Activated naive CD8-positive, alpha-beta T cell treated with anti-CD3 and anti-CD28 coated beads for 36 hours (primary cell): ENCODE measurements around the gene CREBRF. TPM values are rescaled to one million over a fixed set of nuclear protein-coding genes. Genes with fewer than 3 reads are reported as not detected.
"Not testable (repeated sequence)": the region's sequence is repeated elsewhere in the genome, so short reads cannot be mapped to it uniquely, and the experiment has no call there.

Experiments
- DNase-seq: peaks from one replicate; pipeline ENCODE4 v3.0.0; 2021
- H3K27ac Mint-ChIP-seq: one replicate; pipeline ENCODE4 v1.8.0; 2022; ENCODE audit warnings: mild to moderate bottlenecking, moderate library complexity, mixed read lengths
- H3K27me3 Mint-ChIP-seq: one replicate; pipeline ENCODE4 v1.8.0; 2022; ENCODE audit warnings: mild to moderate bottlenecking, mixed read lengths
- H3K36me3 Mint-ChIP-seq: one replicate; pipeline ENCODE4 v1.8.0; 2021; ENCODE audit warnings: mild to moderate bottlenecking, mixed read lengths
- H3K4me1 Mint-ChIP-seq: one replicate; pipeline ENCODE4 v1.8.0; 2021; ENCODE audit warnings: mixed read lengths
- H3K4me3 Mint-ChIP-seq: one replicate; pipeline ENCODE4 v1.8.0; 2022; ENCODE audit warnings: mild to moderate bottlenecking, moderate library complexity, mixed read lengths
- H3K9me3 Mint-ChIP-seq: one replicate; pipeline ENCODE4 v1.8.0; 2022; ENCODE audit warnings: mixed read lengths
- total RNA-seq, 2 experiments: library from RNA; stranded (reverse); gene quantifications; one replicate each; pipeline ENCODE4 v1.2.3, GENCODE V29; 2021

CREBRF gene
- total RNA-seq, 2 experiments from 2014 or later = 8.6 to 8.8 TPM

DNA sequence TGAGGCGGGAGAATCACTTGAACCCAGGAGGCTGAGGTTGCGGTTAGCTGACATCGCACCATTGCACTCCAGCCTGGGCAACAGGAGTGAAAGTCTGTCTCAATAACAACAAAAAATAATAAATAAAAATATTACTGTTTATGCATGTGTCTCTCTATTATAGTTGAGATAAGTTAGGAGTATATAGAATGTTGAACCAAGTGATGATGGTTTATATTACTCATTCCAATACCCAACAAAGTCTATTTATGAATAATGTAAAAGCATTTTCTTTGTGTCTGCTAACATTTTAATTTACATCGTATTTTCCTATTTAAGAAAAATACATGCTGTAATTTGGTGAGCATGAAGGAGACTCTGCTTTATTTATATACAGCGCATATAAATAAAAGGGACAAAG is 35.8 kb downstream of the CREBRF start:
- Mint-ChIP-seq H3K9me3 (no peaks in the 10 kb centered on the region), H3K4me3 (no peak overlapping the region), H3K27me3 (no peaks in the 10 kb centered on the region), H3K27ac (no peak overlapping the region), H3K36me3 (peaks cover 15% of the 10 kb centered on the region), H3K4me1 (peaks cover 27% of the 10 kb centered on the region)
- no peak for DNase-seq

DNA sequence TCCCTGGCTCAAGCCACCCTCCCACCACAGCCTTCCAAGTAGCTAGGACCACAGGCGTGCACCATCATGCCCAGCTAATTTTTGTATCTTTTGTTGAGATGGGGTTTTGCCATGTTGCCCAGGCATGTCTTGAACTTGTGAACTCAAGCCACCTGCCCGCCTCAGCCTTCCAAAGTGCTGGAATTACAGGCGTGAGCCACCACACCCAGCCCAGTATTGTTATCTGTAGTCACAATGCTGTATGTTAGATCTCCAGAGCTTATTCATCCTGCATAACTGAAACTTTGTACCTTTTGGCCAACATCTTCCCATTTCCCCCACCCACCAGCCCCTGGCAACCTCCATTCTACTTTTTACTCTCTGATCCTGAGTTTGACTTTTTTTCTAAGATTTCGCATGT is 37.5 kb downstream of the CREBRF start:
- H3K27ac Mint-ChIP-seq = no peak overlapping the region
- peaks cover 40% of the 10 kb centered on the region for H3K4me1 Mint-ChIP-seq
- H3K27me3 Mint-ChIP-seq = no peaks in the 10 kb centered on the region
- DNase-seq = no peak
- H3K9me3 Mint-ChIP-seq = no peaks in the 10 kb centered on the region
- no peak overlapping the region for H3K4me3 Mint-ChIP-seq
- peaks cover 15% of the 10 kb centered on the region for H3K36me3 Mint-ChIP-seq

DNA sequence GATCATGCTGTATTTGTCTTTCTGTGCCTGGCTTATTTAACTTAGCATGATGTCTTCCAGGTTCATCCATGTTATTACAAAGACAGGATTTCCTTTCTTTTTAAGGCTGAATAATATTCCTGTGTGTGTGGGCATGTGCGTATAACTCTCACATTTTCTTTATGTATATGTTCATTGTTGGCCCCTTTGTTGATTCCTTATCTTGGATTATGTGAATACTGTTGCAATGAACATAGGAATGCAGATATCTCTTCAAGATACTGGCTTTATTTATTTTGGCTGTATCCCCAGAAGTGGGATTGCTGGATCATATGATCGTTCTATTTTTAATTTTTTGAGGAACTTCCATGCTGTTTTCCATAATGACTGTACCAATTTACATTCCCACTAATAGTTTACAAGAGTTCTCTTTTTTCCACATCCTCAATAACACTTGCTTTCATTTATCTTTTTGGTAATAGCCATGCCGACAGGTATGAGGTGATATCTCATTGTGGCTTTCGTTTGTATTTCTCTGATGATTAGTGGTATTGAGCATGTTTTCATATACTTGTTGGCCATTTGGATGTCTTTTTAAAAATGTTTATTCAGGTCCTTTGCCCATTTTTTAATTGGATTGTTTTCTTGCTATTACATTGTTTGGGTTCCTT is 38.0 kb downstream of the CREBRF start:
- H3K27me3 Mint-ChIP-seq = no peaks in the 10 kb centered on the region
- peaks cover 42% of the 10 kb centered on the region for H3K4me1 Mint-ChIP-seq
- DNase-seq = no peak
- H3K9me3 Mint-ChIP-seq = no peaks in the 10 kb centered on the region
- H3K27ac Mint-ChIP-seq = no peak overlapping the region
- peaks cover 15% of the 10 kb centered on the region for H3K36me3 Mint-ChIP-seq
- H3K4me3 Mint-ChIP-seq = no peak overlapping the region

DNA sequence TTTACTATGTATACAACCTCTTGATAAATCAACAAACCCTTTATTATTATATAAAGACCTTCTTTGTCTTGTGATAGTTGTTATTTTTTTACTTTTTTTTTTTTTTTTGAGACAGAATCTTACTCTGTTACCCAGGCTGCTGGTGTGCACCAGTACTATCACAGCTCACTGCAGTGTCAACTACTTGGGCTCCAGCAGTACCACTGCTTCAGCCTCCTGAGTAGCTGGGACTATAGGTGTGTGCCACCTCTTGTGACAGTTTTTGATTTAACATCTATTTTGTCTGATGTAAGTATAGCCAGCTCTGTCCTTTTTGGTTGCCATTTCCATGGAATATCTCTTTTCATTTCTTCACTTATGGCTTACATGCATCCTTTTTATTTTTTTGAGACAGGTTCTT is 42.6 kb downstream of the CREBRF start:
- Mint-ChIP-seq H3K9me3 (peaks cover 8% of the 10 kb centered on the region), H3K27me3 (no peaks in the 10 kb centered on the region), H3K4me1 (peaks cover 41% of the 10 kb centered on the region), H3K36me3 (peaks cover 25% of the 10 kb centered on the region), H3K4me3 (no peak overlapping the region), H3K27ac (no peak overlapping the region)
- DNase-seq = no peak

DNA sequence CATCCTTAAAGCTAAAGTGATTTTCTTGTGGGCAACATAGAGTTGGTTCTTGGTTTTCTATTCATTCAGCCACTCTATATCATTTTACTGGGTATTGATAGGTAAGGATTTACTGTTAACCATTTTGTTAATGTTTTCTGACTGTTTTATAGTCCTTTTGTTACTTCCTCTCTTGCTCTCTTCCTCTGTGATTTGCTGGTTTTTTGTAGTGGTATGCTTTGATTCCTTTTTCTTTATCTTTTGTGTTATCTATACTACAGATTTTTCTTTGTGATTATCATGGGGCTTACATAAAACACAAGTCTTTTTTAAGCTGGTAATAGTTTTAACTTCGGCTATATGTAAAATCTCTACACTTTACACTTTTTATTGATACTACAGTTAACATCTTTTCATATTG is 43.3 kb downstream of the CREBRF start:
- no peak overlapping the region for H3K4me3 Mint-ChIP-seq
- H3K36me3 Mint-ChIP-seq = peaks cover 20% of the 10 kb centered on the region
- no peaks in the 10 kb centered on the region for H3K27me3 Mint-ChIP-seq
- no peak for DNase-seq
- peaks cover 37% of the 10 kb centered on the region for H3K4me1 Mint-ChIP-seq
- peaks cover 8% of the 10 kb centered on the region for H3K9me3 Mint-ChIP-seq
- no peak overlapping the region for H3K27ac Mint-ChIP-seq

DNA sequence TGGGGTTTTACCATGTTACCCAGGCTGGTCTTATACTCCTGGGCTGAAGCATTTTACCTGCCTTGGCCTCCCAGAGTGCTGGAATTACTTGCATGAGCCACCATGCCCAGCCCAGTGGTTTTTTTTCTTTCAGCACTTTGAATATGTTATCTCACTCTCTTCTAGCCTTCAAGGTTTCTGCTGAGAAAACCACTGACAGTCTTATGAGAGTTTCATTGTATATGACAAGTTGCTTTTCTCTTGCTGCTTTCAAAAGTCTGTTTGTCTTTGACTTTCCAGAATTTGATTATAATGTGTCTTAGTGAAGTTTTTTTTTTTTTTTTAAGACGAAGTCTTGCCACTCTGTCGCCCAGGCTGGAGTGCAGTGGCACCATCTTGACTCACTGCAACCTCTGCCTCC is 45.1 kb downstream of the CREBRF start:
- Mint-ChIP-seq H3K27ac (no peak overlapping the region), H3K4me3 (no peak overlapping the region), H3K9me3 (peaks cover 8% of the 10 kb centered on the region), H3K36me3 (peaks cover 20% of the 10 kb centered on the region), H3K4me1 (peaks cover 39% of the 10 kb centered on the region), H3K27me3 (no peaks in the 10 kb centered on the region)
- DNase-seq = no peak

DNA sequence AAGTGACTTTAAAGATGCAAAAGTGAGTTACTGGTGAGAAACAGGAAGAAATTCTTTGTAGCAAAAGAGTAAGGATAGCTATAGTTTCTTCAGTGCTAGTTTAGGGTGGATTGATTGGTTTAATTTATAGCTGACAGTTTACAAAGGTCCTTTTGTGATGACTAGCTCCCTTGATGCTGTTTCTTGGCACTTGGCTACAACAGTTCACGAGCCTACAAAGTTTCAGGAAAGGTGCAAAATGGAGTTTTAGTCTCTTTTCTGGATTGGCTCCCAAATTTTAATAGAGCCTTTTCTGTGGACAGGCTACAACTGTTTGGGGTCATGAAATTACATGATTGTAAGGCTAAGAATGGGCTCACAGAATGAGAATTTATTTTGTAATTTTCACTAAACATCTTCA is 47.3 kb downstream of the CREBRF start:
- H3K27me3 Mint-ChIP-seq = no peaks in the 10 kb centered on the region
- H3K4me1 Mint-ChIP-seq = peaks cover 23% of the 10 kb centered on the region
- no peak overlapping the region for H3K4me3 Mint-ChIP-seq
- no peak overlapping the region for H3K27ac Mint-ChIP-seq
- H3K9me3 Mint-ChIP-seq = peaks cover 8% of the 10 kb centered on the region
- no peak for DNase-seq
- peaks cover 18% of the 10 kb centered on the region for H3K36me3 Mint-ChIP-seq

DNA sequence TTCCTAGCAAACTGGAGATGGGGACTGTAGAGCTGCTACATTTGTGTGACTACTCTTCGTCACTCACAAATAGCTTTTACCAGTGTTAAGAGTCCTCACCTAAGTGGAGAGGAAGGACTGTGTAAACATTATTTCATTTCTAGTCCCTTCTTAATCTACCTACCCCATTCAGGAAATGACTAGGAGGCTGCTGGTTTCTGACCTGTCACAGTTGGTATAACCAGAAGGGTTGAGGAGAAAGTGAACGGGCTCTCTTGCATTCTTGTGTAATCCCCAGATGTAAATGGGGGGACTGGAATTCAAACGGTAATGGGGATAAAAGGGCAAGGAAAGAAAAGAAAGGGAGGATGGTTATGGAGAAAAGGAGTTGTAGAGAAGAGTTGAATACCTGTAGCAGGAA is 52.8 kb downstream of the CREBRF start:
- no peaks in the 10 kb centered on the region for H3K9me3 Mint-ChIP-seq
- H3K27ac Mint-ChIP-seq = peak overlapping the region; percentile 13
- DNase-seq = no peak
- peaks cover 16% of the 10 kb centered on the region for H3K4me1 Mint-ChIP-seq
- no peak overlapping the region for H3K4me3 Mint-ChIP-seq
- H3K27me3 Mint-ChIP-seq = no peaks in the 10 kb centered on the region
- H3K36me3 Mint-ChIP-seq = peaks cover 3% of the 10 kb centered on the region

DNA sequence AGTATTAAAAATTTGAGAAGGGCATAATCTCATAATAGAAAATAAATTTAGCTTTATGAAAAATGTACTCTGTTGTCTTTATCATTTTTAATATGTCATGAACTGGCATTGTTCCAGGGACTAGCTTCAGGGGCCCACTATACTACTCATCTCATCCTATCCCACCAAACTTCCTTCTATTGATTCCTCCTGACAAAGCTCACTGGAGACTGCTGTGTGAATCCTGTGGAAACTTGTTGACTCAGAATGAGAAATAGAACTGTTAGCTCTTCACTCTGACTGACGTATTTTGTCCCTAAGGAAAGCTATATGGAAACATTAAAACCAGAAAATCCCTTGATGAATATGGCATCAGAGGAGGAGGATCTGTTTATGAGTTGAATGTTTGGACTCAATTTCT is 58.4 kb downstream of the CREBRF start:
- no peak overlapping the region for H3K27ac Mint-ChIP-seq
- H3K4me1 Mint-ChIP-seq = peaks cover 13% of the 10 kb centered on the region
- H3K4me3 Mint-ChIP-seq = no peak overlapping the region
- peaks cover 3% of the 10 kb centered on the region for H3K9me3 Mint-ChIP-seq
- no peak for DNase-seq
- H3K36me3 Mint-ChIP-seq = peaks cover 14% of the 10 kb centered on the region
- no peaks in the 10 kb centered on the region for H3K27me3 Mint-ChIP-seq

DNA sequence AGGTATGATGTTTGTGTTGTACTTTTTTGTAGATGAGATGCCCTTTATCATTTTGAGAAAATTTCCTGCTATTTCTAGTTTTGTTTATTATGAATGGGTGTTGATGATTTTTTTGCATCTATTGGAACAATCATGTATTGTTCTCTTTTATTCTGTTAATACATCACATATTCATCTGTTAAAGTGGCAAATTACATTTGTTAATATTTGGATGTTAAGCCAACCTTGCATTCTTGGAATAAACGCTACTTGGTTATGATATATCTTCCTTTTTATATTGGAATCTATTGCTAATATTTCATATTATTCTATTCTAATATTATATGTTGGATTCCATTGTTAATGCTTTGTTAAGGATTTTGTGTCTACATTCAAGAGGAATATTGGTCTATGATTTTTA is 63.6 kb downstream of the CREBRF start:
- Mint-ChIP-seq H3K27me3 (no peaks in the 10 kb centered on the region), H3K36me3 (peaks cover 33% of the 10 kb centered on the region)

DNA sequence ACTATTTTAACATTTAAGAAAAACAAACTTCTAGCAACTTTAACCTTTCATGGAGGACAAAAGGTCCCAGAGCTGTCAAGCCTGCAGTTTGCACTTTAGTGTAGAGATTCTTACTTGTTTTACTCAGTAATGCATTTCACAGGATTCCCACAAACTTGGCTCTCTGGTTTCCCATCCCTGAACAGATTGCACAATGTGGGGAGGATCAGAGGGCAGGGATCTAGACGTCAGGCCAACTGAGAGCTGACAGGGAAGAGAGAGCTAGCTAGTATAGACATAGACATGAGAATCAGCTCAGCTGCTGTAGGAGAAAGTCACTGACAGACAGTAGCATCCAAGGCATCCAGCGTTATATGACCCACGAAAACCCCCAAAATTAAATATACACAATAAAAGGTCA is 67.3 kb downstream of the CREBRF start:
- no peak for DNase-seq
- Mint-ChIP-seq H3K27me3 (no peaks in the 10 kb centered on the region), H3K36me3 (peaks cover 32% of the 10 kb centered on the region), H3K4me1 (no peaks in the 10 kb centered on the region), H3K9me3 (peaks cover 5% of the 10 kb centered on the region), H3K4me3 (no peak overlapping the region), H3K27ac (no peak overlapping the region)

More for the DNA sequence above, 63.6 kb downstream of the CREBRF start:
- no peak overlapping the region for H3K4me3 Mint-ChIP-seq
- peaks cover 7% of the 10 kb centered on the region for H3K9me3 Mint-ChIP-seq
- no peak overlapping the region for H3K27ac Mint-ChIP-seq
- H3K4me1 Mint-ChIP-seq = peaks cover under 1% of the 10 kb centered on the region
- DNase-seq = no peak

DNA sequence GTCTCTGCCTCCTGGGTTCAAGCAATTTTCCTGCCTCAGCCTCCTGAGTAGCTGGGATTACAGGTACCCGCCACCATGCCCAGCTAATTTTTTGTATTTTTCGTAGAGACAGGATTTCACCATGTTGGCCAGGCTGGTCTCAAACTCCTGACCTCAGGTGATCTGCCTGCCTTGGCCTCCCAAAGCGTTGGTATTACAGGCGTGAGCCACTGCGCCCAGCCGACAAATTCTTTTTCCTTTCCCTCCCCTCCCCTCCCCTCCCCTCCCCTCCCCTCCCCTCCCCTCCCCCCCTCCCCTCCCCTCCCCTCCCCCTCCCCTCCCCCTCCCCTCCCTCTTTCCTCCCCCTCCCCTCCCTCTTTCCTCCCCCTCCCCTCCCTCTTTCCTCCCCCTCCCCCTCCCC is 76.0 kb downstream of the CREBRF start:
- not testable (repeated sequence) for H3K36me3 Mint-ChIP-seq, H3K27ac Mint-ChIP-seq, H3K4me1 Mint-ChIP-seq, H3K27me3 Mint-ChIP-seq, H3K4me3 Mint-ChIP-seq, H3K9me3 Mint-ChIP-seq, DNase-seq

DNA sequence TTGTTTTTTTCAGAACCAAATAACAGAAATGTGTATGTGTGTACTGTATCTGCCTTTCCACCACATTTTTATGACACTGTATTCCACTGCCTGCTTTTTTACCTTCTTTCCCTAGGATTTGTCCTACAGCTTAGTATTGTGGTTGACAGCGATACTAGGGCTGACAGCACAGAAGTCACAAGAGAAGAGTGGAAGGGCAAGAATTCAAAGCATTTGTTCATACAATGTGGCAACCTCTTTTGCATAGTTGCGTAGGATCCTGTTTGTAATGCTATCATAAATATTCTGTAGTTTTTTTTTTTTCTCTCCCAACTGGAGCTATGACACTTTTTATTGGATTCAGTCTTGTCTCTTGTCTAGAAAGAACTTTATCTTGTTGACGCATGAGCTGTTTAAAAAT is 82.6 kb downstream of the CREBRF start:
- Mint-ChIP-seq H3K4me3 (no peak overlapping the region), H3K27me3 (no peaks in the 10 kb centered on the region), H3K9me3 (no peaks in the 10 kb centered on the region), H3K27ac (no peak overlapping the region), H3K4me1 (peaks cover under 1% of the 10 kb centered on the region), H3K36me3 (no peaks in the 10 kb centered on the region)
- no peak for DNase-seq

DNA sequence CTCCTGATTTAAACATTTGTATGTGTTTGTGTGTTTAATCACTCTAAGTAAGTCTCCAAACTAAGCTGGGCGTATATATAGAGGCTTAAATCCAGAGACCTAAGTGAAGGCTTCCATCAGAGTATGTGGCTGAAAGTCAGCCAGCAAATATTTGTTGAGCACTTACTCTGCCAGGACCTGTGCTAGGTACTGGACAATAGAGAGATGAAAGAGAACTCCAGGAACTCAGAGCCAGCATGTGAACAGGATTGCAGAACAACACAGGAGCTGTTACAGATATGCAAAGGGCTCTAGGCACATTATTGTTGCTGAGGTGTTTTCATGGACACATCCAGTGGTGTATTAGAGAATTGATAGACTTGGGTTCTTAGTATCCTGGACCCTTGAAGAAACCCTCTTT is 83.5 kb downstream of the CREBRF start:
- H3K27me3 Mint-ChIP-seq = no peaks in the 10 kb centered on the region
- no peak overlapping the region for H3K27ac Mint-ChIP-seq
- no peaks in the 10 kb centered on the region for H3K36me3 Mint-ChIP-seq
- no peaks in the 10 kb centered on the region for H3K9me3 Mint-ChIP-seq
- no peak for DNase-seq
- peaks cover 3% of the 10 kb centered on the region for H3K4me1 Mint-ChIP-seq
- H3K4me3 Mint-ChIP-seq = no peak overlapping the region

DNA sequence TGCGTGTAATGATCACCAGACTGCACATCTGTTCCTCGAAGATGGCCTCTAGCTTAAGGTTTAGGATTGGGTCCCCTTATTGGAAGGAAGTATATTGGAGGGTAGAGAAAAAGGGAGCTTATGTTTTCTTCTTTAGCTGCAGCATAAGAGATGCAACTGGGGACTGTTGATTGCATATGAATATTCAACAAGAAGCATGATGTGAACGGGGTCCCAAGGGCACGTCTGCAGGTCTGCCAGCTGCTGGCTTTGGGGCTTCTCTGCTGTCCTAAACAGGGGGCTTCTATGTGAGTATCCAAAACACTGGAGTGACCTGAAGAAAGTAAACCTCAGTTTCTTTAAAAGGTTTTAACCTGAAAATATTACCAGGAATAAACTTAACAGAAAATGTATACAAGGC is 84.6 kb downstream of the CREBRF start:
- Mint-ChIP-seq H3K27me3 (no peaks in the 10 kb centered on the region), H3K36me3 (no peaks in the 10 kb centered on the region), H3K4me3 (no peak overlapping the region), H3K4me1 (peaks cover 9% of the 10 kb centered on the region), H3K27ac (no peak overlapping the region), H3K9me3 (no peaks in the 10 kb centered on the region)
- DNase-seq = no peak

DNA sequence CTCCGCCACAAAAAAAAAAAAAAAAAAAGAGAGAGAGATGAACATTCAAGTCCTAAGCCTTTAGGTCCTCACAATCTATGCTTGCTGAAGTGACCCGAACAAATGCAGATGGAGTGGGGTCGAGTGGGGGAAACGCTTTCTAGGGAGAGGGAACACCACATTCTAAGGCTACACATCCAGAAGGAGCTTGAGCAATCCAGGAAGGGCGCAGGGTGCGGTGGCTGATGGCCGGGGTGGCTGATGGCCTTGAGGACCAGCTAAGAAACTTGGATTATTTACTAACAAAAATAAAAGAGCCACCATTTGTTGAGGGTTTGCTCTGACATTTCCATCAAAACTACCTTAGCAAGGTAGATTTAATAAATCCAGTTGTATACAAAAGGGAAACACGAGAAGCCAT is 87.4 kb downstream of the CREBRF start:
- H3K4me1 Mint-ChIP-seq = peaks cover 10% of the 10 kb centered on the region
- peaks cover 4% of the 10 kb centered on the region for H3K36me3 Mint-ChIP-seq
- H3K27ac Mint-ChIP-seq = no peak overlapping the region
- no peaks in the 10 kb centered on the region for H3K9me3 Mint-ChIP-seq
- DNase-seq = no peak
- H3K27me3 Mint-ChIP-seq = no peaks in the 10 kb centered on the region
- H3K4me3 Mint-ChIP-seq = no peak overlapping the region
